NCI-H446 treated with DMSO at 0.1 percent for 48 hours (cell line): ENCODE data around the gene TBC1D14.

Source experiments
- DNase-seq: peaks from one replicate; lab custom pipeline; 2025; lab: John Stamatoyannopoulos, UW

TBC1D14 gene

GRCh38 chr4:7044137-7044930, 134.7 kb downstream of the TBC1D14 start:
- DNase-seq, result no peak

DNA sequence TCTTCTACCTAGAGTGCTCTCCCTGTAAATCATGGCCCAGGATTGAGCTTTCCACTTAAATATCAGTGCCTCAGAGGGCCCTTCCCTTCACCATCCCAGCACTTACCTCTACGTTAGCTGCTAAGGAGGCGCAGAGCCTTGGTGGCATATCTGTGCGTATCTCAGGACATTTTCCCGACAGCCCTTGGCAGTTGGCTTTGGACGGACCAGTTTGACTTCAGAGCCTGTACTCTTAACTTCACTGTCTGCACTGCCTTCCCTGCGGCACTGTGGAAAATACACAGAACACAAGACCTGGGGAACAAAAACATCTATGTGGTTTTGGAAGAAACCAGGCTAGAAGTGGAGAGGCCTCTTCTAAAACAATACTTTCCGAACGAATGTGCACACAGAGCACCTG, 135.9 kb downstream of the TBC1D14 start:
- no peak for DNase-seq

DNA sequence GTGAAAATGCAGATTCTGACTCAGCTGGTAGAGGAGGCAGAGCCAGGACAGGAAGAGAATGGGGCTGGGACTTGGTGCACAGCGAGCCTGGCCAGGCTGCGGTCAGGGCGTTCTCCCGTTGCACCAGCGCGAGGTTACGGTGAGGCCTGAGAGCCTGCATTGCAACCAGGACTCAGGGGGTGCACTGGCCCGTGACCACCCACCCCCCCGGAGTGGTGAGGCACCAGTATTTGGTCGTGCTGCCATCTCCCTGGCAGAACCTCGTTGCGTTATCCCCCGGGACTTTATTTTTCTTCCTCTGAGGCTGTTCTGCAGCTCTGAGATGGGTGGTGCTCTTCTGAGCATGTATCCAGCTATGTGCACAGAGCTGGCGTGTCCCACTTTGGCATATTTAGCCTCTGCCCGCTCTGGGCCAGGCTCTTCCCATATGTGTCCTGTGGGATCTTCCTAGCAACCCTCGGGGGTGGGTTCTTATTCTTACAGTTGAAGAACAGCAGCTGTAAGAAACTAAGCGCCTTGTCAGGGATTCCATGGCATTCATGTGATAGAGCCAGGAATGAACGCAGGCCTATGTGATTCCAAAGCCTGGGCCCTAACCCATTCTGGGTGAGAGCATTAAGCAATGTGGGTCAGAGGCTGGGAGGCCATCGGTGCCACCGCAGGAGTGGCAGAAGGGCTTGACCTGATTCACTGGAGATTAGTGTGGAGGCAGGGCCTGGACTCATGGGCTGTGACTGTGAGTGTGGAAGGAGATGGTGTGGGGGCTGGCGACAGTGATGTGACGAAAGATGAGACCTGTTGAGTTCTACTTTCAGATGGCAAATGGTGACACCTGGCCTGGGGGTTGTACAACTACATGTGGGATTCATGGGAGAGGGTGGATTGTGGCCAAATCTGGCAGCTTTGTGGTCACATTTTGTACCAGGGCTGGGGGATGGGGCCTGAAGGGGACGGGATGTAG, 136.6 kb downstream of the TBC1D14 start:
- no peak for DNase-seq

- no peak for DNase-seq
Observed at GRCh38 chr4:7046971-7047370, 137.3 kb downstream of the TBC1D14 start.

- no peak for DNase-seq
Observed at GRCh38 chr4:7048642-7049041, 139.0 kb downstream of the TBC1D14 start.

- no peak for DNase-seq
Observed at GRCh38 chr4:7049295-7049694, 139.7 kb downstream of the TBC1D14 start.

DNA sequence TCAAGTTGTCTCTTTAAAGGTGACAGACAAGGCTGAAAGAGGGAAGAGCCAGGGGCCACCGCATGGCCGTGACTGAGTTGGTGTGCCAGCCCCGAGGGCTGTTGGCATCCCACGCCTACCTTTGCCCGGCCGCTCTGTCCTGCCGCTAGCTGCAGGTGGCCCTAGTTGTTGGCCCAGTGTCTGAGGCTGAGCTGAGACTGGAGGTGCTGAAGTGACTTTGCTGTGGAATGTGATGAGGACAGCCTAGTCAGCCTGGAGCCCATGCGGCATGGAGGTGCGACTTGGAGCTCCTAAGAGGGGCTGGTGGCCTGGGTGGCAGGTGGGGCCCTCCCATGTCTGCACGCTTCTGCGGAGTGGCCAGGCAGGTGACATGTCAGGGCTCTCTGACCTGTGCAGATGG, 140.1 kb downstream of the TBC1D14 start:
- DNase-seq, result no peak

DNA sequence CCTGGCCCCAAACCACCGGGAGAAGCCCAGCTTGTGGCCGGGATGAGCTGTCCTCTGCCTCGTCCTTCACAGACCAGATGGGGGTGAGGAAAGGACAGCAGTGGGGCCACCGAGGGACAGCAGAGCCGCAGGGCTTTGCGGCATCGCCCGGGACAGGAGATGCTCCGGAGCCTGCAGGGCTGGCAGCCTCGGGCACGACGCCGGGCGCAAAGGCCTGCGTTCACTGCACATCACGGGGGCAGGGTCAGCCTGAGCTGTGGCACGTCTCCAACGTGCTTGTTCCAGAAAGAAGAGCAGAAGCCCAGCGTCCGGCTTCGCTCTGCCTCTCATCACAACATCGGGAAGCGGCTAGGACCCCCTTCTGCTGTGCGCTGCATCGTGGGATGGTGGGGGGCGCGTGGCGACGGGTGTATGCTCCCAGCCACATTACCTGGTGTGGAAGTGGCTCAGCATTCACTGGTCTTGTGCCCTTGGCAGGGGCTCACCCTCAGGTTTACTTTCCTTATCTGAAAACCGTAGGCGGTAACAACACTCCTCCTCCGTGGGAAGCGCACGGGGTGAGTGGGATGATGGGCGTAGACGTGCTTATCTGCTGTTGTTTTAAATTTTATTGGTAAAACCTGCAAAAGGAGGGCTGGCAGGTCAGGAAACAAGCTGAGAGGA, 141.0 kb downstream of the TBC1D14 start:
- no peak for DNase-seq

DNA sequence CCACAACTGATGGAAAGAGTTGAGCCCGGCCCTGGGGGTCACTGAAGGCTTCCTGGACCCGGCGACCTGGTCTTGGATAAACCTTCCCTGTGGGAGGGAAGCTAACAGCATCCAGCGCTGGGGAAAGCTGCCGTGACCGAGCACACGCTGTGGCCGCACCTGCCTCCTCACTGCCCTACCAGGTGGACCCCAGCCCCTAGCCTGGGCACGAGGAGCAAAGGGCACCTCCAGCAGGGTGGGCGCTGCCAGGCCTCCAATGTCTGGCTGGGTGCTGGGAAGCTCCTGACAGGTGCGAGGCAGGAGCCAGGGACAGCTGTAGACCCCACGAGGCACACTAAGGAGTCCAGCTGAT, 141.5 kb downstream of the TBC1D14 start:
- no peak for DNase-seq

- DNase-seq, result no peak
Observed at GRCh38 chr4:7051905-7052304, 142.3 kb downstream of the TBC1D14 start.

DNA sequence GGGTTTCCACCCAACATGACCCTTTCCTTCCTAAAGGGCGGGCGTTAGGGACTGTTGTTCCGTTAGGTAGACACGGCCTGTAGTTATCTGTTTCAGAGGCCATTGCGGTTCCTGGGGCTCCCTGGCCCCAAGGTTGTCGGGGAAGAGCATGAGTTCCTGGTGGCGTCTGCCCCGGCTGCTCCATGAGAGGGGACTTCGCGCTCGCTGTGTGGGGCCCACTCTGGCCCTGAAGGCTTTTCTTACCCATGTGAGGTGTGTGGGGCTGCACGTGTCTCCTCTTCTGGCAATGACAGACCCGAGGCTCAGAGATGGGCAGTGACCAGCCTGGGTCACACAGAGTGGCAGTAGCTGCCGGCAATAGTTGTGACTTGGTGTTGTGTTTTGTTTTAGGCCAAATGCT, 142.7 kb downstream of the TBC1D14 start:
- DNase-seq, result no peak

- DNase-seq, result no peak
Observed at GRCh38 chr4:7052923-7053715, 143.5 kb downstream of the TBC1D14 start.

DNA sequence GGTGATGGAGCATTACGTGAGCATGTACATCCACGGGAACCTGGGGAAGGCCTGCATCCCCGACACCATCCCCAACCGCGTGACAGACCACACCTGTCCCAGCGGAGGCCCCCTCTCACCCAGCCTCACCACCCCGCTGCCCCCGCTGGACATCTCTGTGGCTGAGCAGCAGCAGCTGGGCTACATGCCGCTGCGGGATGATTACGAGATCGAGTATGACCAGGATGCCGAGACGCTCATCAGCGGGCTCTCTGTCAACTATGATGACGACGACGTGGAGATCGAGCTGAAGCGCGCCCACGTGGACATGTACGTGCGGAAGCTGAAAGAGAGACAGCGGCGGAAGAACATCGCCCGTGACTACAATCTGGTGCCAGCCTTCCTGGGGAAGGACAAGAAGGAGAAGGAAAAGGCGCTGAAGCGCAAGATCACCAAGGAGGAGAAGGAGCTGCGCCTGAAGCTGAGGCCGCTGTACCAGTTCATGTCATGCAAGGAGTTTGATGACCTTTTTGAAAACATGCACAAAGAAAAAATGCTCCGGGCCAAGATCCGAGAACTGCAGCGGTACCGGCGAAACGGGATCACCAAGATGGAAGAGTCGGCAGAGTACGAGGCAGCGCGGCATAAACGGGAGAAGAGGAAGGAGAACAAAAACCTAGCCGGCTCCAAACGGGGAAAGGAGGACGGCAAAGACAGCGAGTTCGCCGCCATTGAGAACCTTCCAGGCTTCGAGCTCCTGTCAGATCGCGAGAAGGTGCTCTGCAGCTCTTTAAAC, 144.7 kb downstream of the TBC1D14 start:
- DNase-seq, result no peak

- no peak for DNase-seq
Observed at GRCh38 chr4:7055111-7055989, 145.7 kb downstream of the TBC1D14 start.

DNA sequence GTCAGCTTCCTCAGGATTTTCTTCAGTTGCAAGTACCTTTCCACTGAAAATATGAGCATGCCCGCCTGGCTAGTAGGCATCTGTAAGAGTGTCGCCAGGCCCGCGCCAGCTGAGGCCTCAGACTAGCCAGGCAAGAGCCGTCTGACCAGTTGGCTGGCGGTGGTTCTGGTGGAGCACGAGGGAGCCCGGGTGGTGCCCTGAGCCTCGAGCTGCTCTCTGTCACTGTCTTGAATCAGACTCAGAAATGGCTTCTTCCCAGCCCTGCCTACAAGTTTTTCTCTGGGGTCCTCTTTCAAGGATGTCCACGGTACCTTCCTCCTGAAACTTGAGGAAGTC, 146.3 kb downstream of the TBC1D14 start:
- DNase-seq, result no peak

DNA sequence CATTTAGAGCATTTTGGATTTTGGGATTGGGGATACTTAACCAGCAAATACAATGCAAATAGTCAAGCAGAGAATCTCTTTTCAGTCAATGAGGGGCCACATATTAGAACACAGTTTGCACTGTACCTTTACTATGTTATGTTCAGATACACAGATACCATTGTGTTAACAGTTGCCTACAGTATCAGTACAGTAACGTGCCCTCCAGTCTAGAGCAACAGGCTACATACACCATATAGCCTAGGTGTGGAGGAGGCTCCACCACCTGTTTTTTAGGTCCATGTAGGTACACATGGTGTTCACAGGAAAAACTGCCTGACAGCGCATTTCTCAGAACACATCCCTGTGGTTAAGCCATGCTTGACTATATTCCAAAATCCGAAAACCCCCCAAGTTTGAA, 149.2 kb downstream of the TBC1D14 start:
- DNase-seq, result no peak

DNA sequence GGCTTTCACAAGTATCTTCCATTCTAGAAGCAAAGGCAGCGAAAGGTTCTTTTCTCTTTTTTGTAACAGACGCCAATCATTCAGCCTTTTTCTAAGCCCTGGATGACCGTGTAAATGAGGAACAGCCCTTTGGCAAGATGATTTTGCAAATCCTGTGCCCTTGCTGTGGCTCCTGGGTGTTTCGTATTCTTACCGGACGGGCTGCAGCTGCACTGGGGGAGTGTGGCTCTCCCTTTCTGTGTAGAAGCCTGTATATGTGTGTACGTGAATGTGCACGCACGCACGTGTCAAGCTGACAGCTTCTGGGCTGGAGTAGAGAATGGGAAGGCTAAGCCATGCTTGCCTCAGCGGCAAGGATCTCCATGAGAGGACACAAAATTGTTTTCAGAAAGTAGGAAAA, 150.0 kb downstream of the TBC1D14 start:
- no peak for DNase-seq

- no peak for DNase-seq
Observed at GRCh38 chr4:7060346-7061150, 150.9 kb downstream of the TBC1D14 start.

DNA sequence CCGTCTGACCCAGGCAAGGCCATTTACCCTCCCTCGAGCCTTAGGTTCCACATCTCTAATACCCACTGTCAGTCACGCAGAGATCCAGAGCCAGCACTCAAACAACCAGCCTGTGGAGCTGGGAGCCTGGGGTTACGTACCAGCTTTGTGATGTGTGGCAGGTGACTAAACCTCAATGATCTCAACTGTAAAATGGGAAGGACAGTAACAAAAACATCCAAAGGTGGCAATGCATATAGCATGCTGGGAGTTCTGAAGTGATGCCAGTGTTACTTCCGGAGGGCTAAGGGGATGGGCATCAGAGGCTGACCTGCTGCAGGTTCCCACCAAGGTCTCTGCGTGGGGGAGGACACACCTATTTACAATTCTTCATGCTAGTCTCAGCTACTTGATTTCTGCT, 152.2 kb downstream of the TBC1D14 start:
- DNase-seq, result no peak
